Measurements from ENCODE around the gene SNCB. TPM values are rescaled to one million over a fixed set of nuclear protein-coding genes. Genes with fewer than 3 reads are reported as not detected.
"Not testable (repeated sequence)": the region's sequence is repeated elsewhere in the genome, so short reads cannot be mapped to it uniquely, and the experiment has no call there.

SNCB gene
- total RNA-seq, 2 donors from 2014 or later = not detected

DNA sequence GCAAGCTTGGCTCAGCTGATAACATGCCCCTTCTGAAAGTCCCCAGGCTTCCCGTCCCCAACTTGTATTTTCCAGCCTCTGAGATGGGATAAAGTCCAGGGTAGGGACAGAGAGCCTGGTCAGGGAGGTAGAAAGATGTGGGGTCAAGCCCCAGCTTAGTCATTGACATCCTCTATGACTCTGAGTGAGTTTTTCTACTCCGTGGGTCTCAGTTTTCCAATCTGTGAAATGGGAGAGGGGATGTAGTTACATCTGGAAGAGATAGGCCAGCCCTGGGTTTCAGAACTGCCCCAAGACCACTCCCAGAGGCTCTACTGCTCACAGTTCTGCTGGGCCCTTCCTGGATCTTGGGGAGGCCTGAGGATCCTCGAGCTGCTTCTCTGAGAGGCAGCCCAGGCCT lies 23.5 kb downstream of the SNCB start:
- DNase-seq = no peak

GRCh38 chr5:176606032-176606431 lies 24.3 kb downstream of the SNCB start:
- ATAC-seq (no peak), DNase-seq (no peak)
- Mint-ChIP-seq H3K4me1 (peaks cover 13% of the 10 kb centered on the region), H3K4me3 (no peak overlapping the region), H3K36me3 (ENCODE audit: low read depth) (peaks cover 2% of the 10 kb centered on the region), H3K27ac (no peak overlapping the region), H3K27me3 (no peaks in the 10 kb centered on the region)
- no peaks in the 10 kb centered on the region for H3K9me3 ChIP-seq (ENCODE audit: control insufficient read depth, low read length, poor library complexity, severe bottlenecking)

More for the DNA sequence above, 23.5 kb downstream of the SNCB start:
- ATAC-seq = no peak
- no peaks in the 10 kb centered on the region for H3K9me3 ChIP-seq (ENCODE audit: control insufficient read depth, low read length, poor library complexity, severe bottlenecking)
- Mint-ChIP-seq H3K4me3 (no peak overlapping the region), H3K4me1 (peaks cover 13% of the 10 kb centered on the region), H3K27me3 (peaks cover 6% of the 10 kb centered on the region), H3K27ac (no peak overlapping the region), H3K36me3 (ENCODE audit: low read depth) (peaks cover 2% of the 10 kb centered on the region)

GRCh38 chr5:176603091-176603490 lies 27.2 kb downstream of the SNCB start:
- ATAC-seq (no peak), DNase-seq (no peak)
- no peaks in the 10 kb centered on the region for H3K9me3 ChIP-seq (ENCODE audit: control insufficient read depth, low read length, poor library complexity, severe bottlenecking)
- no peak overlapping the region for H3K4me3 Mint-ChIP-seq
- H3K4me1 Mint-ChIP-seq = peaks cover 4% of the 10 kb centered on the region
- H3K27ac Mint-ChIP-seq = no peak overlapping the region
- no peaks in the 10 kb centered on the region for H3K27me3 Mint-ChIP-seq
- no peaks in the 10 kb centered on the region for H3K36me3 Mint-ChIP-seq (ENCODE audit: low read depth)

GRCh38 chr5:176601901-176602482 lies 28.3 kb downstream of the SNCB start:
- no peak for DNase-seq
- ATAC-seq = no peak
- H3K4me3 Mint-ChIP-seq = no peak overlapping the region
- no peaks in the 10 kb centered on the region for H3K9me3 ChIP-seq (ENCODE audit: control insufficient read depth, low read length, poor library complexity, severe bottlenecking)
- H3K4me1 Mint-ChIP-seq = peaks cover 4% of the 10 kb centered on the region
- no peak overlapping the region for H3K27ac Mint-ChIP-seq
- H3K27me3 Mint-ChIP-seq = no peaks in the 10 kb centered on the region
- no peaks in the 10 kb centered on the region for H3K36me3 Mint-ChIP-seq (ENCODE audit: low read depth)

GRCh38 chr5:176599749-176600430 lies 30.4 kb downstream of the SNCB start:
- DNase-seq; H3K4me3 Mint-ChIP-seq; H3K36me3 Mint-ChIP-seq (ENCODE audit: low read depth); H3K9me3 ChIP-seq (ENCODE audit: control insufficient read depth, low read length, poor library complexity, severe bottlenecking); H3K4me1 Mint-ChIP-seq; ATAC-seq; H3K27me3 Mint-ChIP-seq; H3K27ac Mint-ChIP-seq: not testable (repeated sequence)

- Mint-ChIP-seq H3K4me1 (peaks cover 9% of the 10 kb centered on the region), H3K36me3 (ENCODE audit: low read depth) (no peaks in the 10 kb centered on the region), H3K27ac (no peak overlapping the region), H3K27me3 (peaks cover 10% of the 10 kb centered on the region), H3K4me3 (peak overlapping the region; percentile 76)
- no peak for DNase-seq
- H3K9me3 ChIP-seq (ENCODE audit: control insufficient read depth, low read length, poor library complexity, severe bottlenecking) = no peaks in the 10 kb centered on the region
- no peak for ATAC-seq
Observed at GRCh38 chr5:176597417-176598389, 32.6 kb downstream of the SNCB start.

DNA sequence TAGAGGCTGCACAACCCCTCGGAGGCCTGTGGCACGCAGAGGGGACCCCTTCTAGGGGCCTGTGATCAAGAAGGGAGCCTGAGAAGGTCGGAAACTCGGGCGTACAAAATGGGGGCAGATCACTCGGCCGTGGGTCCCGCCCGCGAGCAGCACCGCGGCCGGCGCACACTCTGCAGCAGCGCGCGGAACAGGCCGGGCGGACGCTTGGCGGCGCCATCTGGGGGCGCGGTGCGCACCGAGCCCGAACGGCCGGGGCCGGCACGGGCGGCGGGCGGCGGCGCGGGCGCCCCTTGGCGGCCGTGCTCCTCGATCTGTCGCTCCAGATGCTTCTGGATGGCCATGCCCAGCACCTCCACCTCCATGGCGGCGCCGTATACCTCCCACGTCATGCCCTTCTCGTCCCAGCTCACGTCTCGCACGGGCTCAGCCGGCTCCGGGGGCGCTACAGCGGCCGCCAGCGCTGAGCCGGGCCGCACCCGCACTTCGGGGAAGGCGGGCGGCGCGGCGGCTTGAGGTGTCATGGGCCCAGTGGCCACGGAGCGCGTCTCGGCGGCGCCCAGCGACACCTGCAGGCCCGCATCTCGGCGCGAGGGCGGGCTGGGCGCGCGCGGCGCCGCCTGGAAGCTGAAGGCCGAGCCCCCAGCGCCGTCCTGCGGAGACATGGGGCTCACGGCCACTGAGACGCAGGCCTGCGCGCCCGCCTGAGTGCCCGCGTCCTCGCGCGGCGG lies 33.5 kb downstream of the SNCB start:
- Mint-ChIP-seq H3K36me3 (ENCODE audit: low read depth) (no peaks in the 10 kb centered on the region), H3K27ac (no peak overlapping the region)

GRCh38 chr5:176596069-176596644 lies 34.2 kb downstream of the SNCB start:
- ATAC-seq (no peak), DNase-seq (no peak)
- no peaks in the 10 kb centered on the region for H3K36me3 Mint-ChIP-seq (ENCODE audit: low read depth)
- H3K27me3 Mint-ChIP-seq = peaks cover 10% of the 10 kb centered on the region
- H3K9me3 ChIP-seq (ENCODE audit: control insufficient read depth, low read length, poor library complexity, severe bottlenecking) = no peaks in the 10 kb centered on the region
- H3K4me3 Mint-ChIP-seq = peak overlapping the region; percentile 82
- no peak overlapping the region for H3K27ac Mint-ChIP-seq
- peaks cover 4% of the 10 kb centered on the region for H3K4me1 Mint-ChIP-seq

More for the DNA sequence above, 33.5 kb downstream of the SNCB start:
- H3K27me3 Mint-ChIP-seq = peaks cover 10% of the 10 kb centered on the region
- ATAC-seq (peak; percentile 87), DNase-seq (peak; percentile 52 to 54 (median 53))
- no peaks in the 10 kb centered on the region for H3K9me3 ChIP-seq (ENCODE audit: control insufficient read depth, low read length, poor library complexity, severe bottlenecking)
- peaks cover 4% of the 10 kb centered on the region for H3K4me1 Mint-ChIP-seq
- peak overlapping the region; percentile 82 for H3K4me3 Mint-ChIP-seq

DNA sequence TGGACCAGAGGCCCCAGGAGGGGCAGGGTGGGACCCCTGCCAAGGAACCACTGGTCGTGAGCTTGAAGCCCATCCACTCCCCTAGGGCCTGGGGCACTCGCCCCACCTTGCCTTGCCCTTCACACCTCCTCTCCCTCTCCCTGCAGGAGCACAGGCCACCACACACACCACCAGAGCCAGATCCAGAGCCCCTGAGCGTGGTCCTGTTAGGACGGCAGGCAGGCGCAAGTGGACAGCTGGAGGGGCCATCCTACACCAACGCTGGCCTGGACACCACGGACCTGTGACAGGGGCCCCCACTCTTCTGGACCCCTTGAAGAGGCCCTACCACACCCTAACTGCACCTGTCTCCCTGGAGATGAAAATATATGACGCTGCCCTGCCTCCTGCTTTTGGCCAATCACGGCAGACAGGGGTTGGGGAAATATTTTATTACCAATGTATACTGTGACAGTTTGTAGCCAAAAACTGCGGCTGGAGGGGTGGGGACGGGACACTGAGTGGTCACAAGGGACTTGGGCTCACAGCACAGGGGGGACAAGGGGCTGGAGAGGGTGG lies 34.9 kb downstream of the SNCB start:
- DNase-seq (no peak), ATAC-seq (no peak)
- Mint-ChIP-seq H3K36me3 (ENCODE audit: low read depth) (no peaks in the 10 kb centered on the region), H3K4me3 (peak overlapping the region; percentile 82), H3K27ac (no peak overlapping the region), H3K4me1 (peaks cover 4% of the 10 kb centered on the region), H3K27me3 (peaks cover 10% of the 10 kb centered on the region)
- no peaks in the 10 kb centered on the region for H3K9me3 ChIP-seq (ENCODE audit: control insufficient read depth, low read length, poor library complexity, severe bottlenecking)

DNA sequence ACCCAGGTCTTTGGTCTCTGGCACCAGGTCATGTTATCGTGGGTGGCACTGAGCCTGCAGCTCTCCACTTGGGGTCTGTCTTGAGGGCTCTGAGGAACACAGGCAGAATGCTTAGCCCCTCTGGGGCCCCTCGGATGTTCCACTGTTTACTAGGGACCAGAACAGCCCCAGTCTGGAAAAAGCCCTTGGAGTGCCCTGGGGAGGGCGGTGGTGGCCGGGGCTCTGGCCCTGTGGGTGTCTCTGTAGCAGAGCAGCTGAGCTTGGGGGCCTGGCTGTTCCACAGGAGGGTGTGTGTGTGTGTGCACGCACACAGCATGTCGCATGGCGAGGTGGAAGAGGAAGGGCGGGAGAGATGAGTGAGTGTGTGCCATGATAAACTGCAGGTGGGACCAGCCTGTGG lies 35.8 kb downstream of the SNCB start:
- H3K4me3 Mint-ChIP-seq = no peak overlapping the region

GRCh38 chr5:176593273-176593869 lies 37.0 kb downstream of the SNCB start:
- no peak overlapping the region for H3K27ac Mint-ChIP-seq
- DNase-seq (no peak), ATAC-seq (no peak)
- H3K4me1 Mint-ChIP-seq = peaks cover 4% of the 10 kb centered on the region
- H3K36me3 Mint-ChIP-seq (ENCODE audit: low read depth) = no peaks in the 10 kb centered on the region
- H3K9me3 ChIP-seq (ENCODE audit: control insufficient read depth, low read length, poor library complexity, severe bottlenecking) = no peaks in the 10 kb centered on the region
- no peak overlapping the region for H3K4me3 Mint-ChIP-seq
- H3K27me3 Mint-ChIP-seq = peaks cover 10% of the 10 kb centered on the region

More for the DNA sequence above, 35.8 kb downstream of the SNCB start:
- Mint-ChIP-seq H3K27ac (peak overlapping the region; percentile 41), H3K36me3 (ENCODE audit: low read depth) (no peaks in the 10 kb centered on the region), H3K27me3 (peaks cover 10% of the 10 kb centered on the region), H3K4me1 (peaks cover 4% of the 10 kb centered on the region)
- ATAC-seq = no peak
- H3K9me3 ChIP-seq (ENCODE audit: control insufficient read depth, low read length, poor library complexity, severe bottlenecking) = no peaks in the 10 kb centered on the region
- DNase-seq = no peak

- ATAC-seq = no peak
- no peaks in the 10 kb centered on the region for H3K9me3 ChIP-seq (ENCODE audit: control insufficient read depth, low read length, poor library complexity, severe bottlenecking)
- Mint-ChIP-seq H3K4me3 (no peak overlapping the region), H3K36me3 (ENCODE audit: low read depth) (peaks cover 2% of the 10 kb centered on the region), H3K27me3 (peaks cover 10% of the 10 kb centered on the region), H3K27ac (no peak overlapping the region), H3K4me1 (peaks cover 4% of the 10 kb centered on the region)
- DNase-seq = no peak
Observed at GRCh38 chr5:176592573-176592972, 37.8 kb downstream of the SNCB start.

Data from T-helper 17 cell (primary cell).